ELF-1 (cell line): ENCODE data around the gene HOXD9.

Experiments
- DNase-seq: peaks from one replicate; pipeline ENCODE4 v3.0.0-alpha.2; 2016; ENCODE audit warnings: low read depth, low spot score

HOXD9 gene

GRCh38 chr2:176165370-176166050, 43.0 kb downstream of the HOXD9 start:
- no peak for DNase-seq

GRCh38 chr2:176166272-176166671, 43.8 kb downstream of the HOXD9 start:
- DNase-seq = no peak

DNA sequence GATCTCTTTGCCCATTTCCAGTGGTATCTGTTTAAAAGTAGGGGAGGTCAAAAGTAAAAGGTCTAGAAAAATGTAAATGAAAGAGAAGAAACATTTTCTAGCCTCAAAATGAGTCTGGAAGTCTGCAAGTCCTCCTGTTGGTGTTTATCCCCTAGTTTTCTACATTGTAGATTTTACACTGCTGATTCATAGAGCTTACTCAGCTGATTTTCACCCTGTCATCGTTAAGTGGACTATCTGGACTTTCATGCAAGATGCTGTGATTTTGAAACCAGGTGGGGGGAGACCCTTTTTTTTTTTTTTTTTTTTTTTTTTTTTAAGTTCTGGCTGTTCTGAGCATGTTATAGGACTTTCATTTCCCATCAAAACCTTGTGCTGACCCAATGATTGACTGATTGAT, 44.9 kb downstream of the HOXD9 start:
- no peak for DNase-seq

DNA sequence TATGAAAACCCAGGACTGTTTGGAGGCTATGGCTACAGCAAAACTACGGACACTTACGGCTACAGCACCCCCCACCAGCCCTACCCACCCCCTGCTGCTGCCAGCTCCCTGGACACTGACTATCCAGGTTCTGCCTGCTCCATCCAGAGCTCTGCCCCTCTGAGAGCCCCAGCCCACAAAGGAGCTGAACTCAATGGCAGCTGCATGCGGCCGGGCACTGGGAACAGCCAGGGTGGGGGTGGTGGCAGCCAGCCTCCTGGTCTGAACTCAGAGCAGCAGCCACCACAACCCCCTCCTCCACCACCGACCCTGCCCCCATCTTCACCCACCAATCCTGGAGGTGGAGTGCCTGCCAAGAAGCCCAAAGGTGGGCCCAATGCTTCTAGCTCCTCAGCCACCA, 46.7 kb downstream of the HOXD9 start:
- DNase-seq = no peak

DNA sequence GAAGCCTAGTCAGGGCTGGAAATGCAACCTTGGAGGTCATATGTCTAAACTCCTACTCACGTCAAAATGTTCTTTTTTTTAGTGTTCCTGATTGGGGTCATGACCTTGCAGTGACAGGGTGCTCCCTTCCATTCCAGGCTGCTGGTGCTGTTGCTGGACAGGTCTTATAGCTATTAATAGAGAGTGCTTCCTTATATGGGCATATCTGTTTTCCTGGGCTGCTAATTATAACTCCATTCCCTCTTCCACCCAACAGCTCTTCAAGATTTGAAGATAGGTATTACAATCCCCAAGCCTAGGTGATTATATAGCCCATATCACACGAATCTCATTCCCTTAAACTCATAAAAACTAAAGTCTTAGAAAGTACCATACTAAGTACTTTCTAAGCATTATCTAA, 47.2 kb downstream of the HOXD9 start:
- no peak for DNase-seq

GRCh38 chr2:176170602-176171305, 48.2 kb downstream of the HOXD9 start:
- no peak for DNase-seq

DNA sequence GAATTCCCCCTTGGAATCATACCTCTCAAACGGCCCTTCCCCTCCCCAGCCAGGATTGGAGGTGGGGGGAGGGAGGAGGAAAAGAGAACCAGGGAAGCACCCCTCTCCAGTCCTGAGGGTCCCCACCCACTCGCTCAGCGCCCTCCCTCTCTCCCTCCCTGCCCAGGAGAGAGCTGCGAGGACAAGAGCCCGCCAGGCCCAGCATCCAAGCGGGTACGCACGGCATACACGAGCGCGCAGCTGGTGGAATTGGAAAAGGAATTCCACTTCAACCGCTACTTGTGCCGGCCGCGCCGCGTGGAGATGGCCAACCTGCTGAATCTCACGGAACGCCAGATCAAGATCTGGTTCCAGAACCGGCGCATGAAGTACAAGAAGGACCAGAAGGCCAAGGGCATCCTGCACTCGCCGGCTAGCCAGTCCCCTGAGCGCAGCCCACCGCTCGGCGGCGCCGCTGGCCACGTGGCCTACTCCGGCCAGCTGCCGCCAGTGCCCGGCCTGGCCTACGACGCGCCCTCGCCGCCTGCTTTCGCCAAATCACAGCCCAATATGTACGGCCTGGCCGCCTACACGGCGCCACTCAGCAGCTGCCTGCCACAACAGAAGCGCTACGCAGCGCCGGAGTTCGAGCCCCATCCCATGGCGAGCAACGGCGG, 49.0 kb downstream of the HOXD9 start:
- peak; percentile 65 for DNase-seq

- no peak for DNase-seq
Observed at GRCh38 chr2:176172007-176172894, 49.7 kb downstream of the HOXD9 start.

DNA sequence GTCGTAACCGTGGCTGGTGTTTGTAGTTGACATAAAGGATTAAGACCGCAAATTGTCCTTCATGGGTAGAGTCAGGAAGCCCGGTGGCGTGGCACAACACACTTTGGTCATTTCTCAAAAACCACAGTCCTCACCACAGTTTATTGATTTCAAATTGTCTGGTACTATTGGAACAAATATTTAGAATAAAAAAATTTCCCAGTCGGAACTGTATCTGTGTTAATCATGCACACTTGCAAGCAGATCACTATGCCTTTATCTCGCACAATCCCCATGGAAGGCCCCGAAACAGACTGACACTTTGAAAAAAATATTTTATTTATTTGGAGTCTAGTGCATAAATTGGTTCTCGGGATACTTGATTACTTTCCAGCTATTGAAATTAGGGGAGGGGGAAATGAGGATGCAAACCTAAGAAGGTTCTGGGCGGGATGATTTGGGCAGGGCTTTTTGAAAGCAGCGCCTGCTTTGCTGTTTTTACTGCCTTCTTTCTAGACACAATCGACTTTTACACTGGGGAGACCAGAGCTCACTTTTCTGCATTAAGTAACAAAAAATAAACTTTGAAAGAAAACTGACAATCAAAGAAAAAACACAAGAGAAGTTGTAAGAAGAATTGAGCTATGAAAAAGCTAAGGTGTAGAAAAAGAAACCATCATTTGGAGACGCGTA, 50.5 kb downstream of the HOXD9 start:
- DNase-seq = no peak

GRCh38 chr2:176173567-176174381, 51.3 kb downstream of the HOXD9 start:
- DNase-seq = no peak

- DNase-seq = no peak
Observed at GRCh38 chr2:176174382-176174823, 51.9 kb downstream of the HOXD9 start.
